Mesenchymal stem cell (in vitro differentiated cells and primary cell): ENCODE results near the gene DPF3.

Experiments used
- DNase-seq: peaks from one replicate; pipeline ENCODE4 v3.0.0-alpha.2; 2013
- H2AFZ ChIP-seq: one replicate; pipeline ENCODE4 v1.6.1; 2013; ENCODE audit warnings: low read depth, mild to moderate bottlenecking, control low read depth, inconsistent platforms, low read length, moderate library complexity
- H2AK5ac ChIP-seq: 2 replicates; pipeline ENCODE4 v1.6.1; 2013; ENCODE audit warnings: low read length, moderate library complexity, mild to moderate bottlenecking, inconsistent platforms; ENCODE audit not compliant: severe bottlenecking
- H2BK120ac ChIP-seq: one replicate; pipeline ENCODE4 v1.6.1; 2013; ENCODE audit warnings: low read depth, mild to moderate bottlenecking, inconsistent platforms, low read length, moderate library complexity
- H2BK12ac ChIP-seq, 2 experiments: one replicate each; pipeline ENCODE4 v1.6.1; 2013; ENCODE audit warnings: inconsistent platforms in 2 of 2, low read length in 2 of 2, mild to moderate bottlenecking in 2 of 2, moderate library complexity in 2 of 2, control low read depth in 1 of 2
- H2BK15ac ChIP-seq: one replicate; pipeline ENCODE4 v1.6.1; 2013; ENCODE audit warnings: mild to moderate bottlenecking, low read depth, inconsistent platforms; ENCODE audit not compliant: poor library complexity, severe bottlenecking
- H2BK5ac ChIP-seq: 2 replicates; pipeline ENCODE4 v1.6.1; 2013; ENCODE audit warnings: low read depth, mild to moderate bottlenecking, low read length, control low read depth, inconsistent platforms; ENCODE audit not compliant: poor library complexity, severe bottlenecking
- H3K14ac ChIP-seq, 2 experiments: one replicate each; pipeline ENCODE4 v1.6.1; 2013; ENCODE audit warnings: inconsistent platforms in 2 of 2, low read length in 2 of 2, control low read depth in 1 of 2, mild to moderate bottlenecking in 1 of 2, moderate library complexity in 1 of 2
- H3K18ac ChIP-seq, 2 experiments: one replicate each; pipeline ENCODE4 v1.6.1; 2013; ENCODE audit warnings: inconsistent platforms in 2 of 2, low read length in 2 of 2, control low read depth in 1 of 2, low read depth in 1 of 2, mild to moderate bottlenecking in 1 of 2
- H3K23ac ChIP-seq, 2 experiments: one replicate each; pipeline ENCODE4 v1.6.1; 2013; ENCODE audit warnings: inconsistent platforms in 2 of 2, low read length in 2 of 2, mild to moderate bottlenecking in 2 of 2, moderate library complexity in 2 of 2, control low read depth in 1 of 2
- H3K27ac ChIP-seq: 2 replicates; pipeline ENCODE4 v1.5.1; 2013; ENCODE audit warnings: mild to moderate bottlenecking, moderate library complexity, low read length, control low read depth, inconsistent platforms; ENCODE audit not compliant: poor library complexity, severe bottlenecking
- H3K27me3 ChIP-seq, 2 experiments: 2 replicates each; pipeline versions ENCODE4 v1.6.1 to v1.7.0; 2013; ENCODE audit warnings: low read length in 2 of 2, mild to moderate bottlenecking in 2 of 2, moderate library complexity in 2 of 2, control low read depth in 1 of 2, inconsistent platforms in 1 of 2; ENCODE audit not compliant: control insufficient read depth in 1 of 2, insufficient read depth in 1 of 2
- H3K36me3 ChIP-seq, 2 experiments: 2 replicates each; pipeline versions ENCODE4 v1.6.1 to v1.7.0; 2013; ENCODE audit warnings: low read length in 2 of 2, control low read depth in 1 of 2, inconsistent platforms in 1 of 2, low read depth in 1 of 2, mild to moderate bottlenecking in 1 of 2; ENCODE audit not compliant: insufficient read depth in 2 of 2, control insufficient read depth in 1 of 2
- H3K4ac ChIP-seq, 2 experiments: one replicate each; pipeline ENCODE4 v1.6.1; 2013; ENCODE audit warnings: inconsistent platforms in 2 of 2, low read length in 2 of 2, mild to moderate bottlenecking in 2 of 2, moderate library complexity in 2 of 2, control low read depth in 1 of 2, low read depth in 1 of 2
- H3K4me1 ChIP-seq: 2 replicates; pipeline ENCODE4 v1.6.1; 2013; ENCODE audit warnings: low read depth, low read length, control low read depth; ENCODE audit not compliant: control insufficient read depth, insufficient read depth
- H3K4me2 ChIP-seq: 2 replicates; pipeline ENCODE4 v1.6.1; 2013; ENCODE audit warnings: low read length, mild to moderate bottlenecking, inconsistent platforms; ENCODE audit not compliant: poor library complexity, severe bottlenecking
- H3K4me3 ChIP-seq, 2 experiments: 2 replicates each; pipeline versions ENCODE4 v1.5.1 to v1.7.0; 2013; ENCODE audit warnings: low read length in 2 of 2, mild to moderate bottlenecking in 2 of 2, control low read depth in 1 of 2, low read depth in 1 of 2; ENCODE audit not compliant: insufficient read depth in 1 of 2
- H3K79me1 ChIP-seq: replicated peaks from 2 replicates; pipeline ENCODE4 v1.6.1; 2013; ENCODE audit warnings: mild to moderate bottlenecking, control low read depth, low read length, inconsistent platforms; ENCODE audit not compliant: poor library complexity, severe bottlenecking
- H3K9ac ChIP-seq: 2 replicates; pipeline ENCODE4 v1.7.0; 2013; ENCODE audit warnings: mild to moderate bottlenecking, low read length, moderate library complexity
- H3K9me3 ChIP-seq: 2 replicates; pipeline ENCODE4 v1.7.0; 2013; ENCODE audit warnings: mild to moderate bottlenecking, low read length; ENCODE audit not compliant: control insufficient read depth
- H4K8ac ChIP-seq: one replicate; pipeline ENCODE4 v1.6.1; 2013; ENCODE audit warnings: inconsistent platforms, mild to moderate bottlenecking, low read length, moderate library complexity
- H4K91ac ChIP-seq: one replicate; pipeline ENCODE4 v1.6.1; 2013; ENCODE audit warnings: mild to moderate bottlenecking, low read length, inconsistent platforms
- WGBS: methylation state at CpG from one replicate; pipeline ENCODE4 v1.1.7; 2013; ENCODE audit warnings: mixed read lengths; 5-methylcytosine and 5-hydroxymethylcytosine counted together

DPF3 gene

DNA sequence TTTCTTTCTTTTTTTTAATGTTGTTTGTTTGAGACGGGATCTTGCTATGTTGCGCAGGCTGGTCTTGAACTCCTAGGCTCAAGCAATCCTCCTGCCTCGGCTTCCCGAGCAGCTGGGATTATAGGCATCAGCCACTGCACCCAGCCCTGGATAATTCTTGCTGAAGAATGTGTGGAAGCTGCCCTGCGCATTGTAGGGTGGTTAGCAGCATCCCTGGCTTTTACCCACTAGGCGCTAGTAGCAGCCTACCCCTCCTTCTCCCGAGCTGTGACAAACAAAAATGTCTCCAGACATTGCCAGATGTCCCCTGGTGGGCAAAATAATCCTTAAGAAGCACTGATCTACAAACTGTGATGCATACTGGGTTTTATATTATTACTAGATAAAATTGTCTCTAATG is 39.0 kb upstream of the DPF3 start:
- no peaks in the 10 kb centered on the region for H3K9me3 ChIP-seq
- no peak overlapping the region for H3K9ac ChIP-seq
- no peak overlapping the region for H3K18ac ChIP-seq
- no peak overlapping the region for H2BK12ac ChIP-seq
- H4K8ac ChIP-seq = no peak overlapping the region
- H2BK5ac ChIP-seq = no peak overlapping the region
- no peaks in the 10 kb centered on the region for H3K27me3 ChIP-seq
- over 99% methylated on average over 6 of the region's 7 CpGs for WGBS
- peaks cover 1 to 20% of the 10 kb centered on the region in 2 experiments for H3K36me3 ChIP-seq
- H4K91ac ChIP-seq = no peak overlapping the region
- no peak overlapping the region for H2BK120ac ChIP-seq
- peaks cover 8% of the 10 kb centered on the region for H3K4me1 ChIP-seq
- H2BK15ac ChIP-seq = no peak overlapping the region
- no peak overlapping the region for H3K4ac ChIP-seq
- H2AK5ac ChIP-seq = no peak overlapping the region
- peaks cover 40% of the 10 kb centered on the region for H3K79me1 ChIP-seq
- DNase-seq = no peak
- no peak overlapping the region for H3K23ac ChIP-seq
- H3K14ac ChIP-seq = no peak overlapping the region
- no peak overlapping the region for H3K27ac ChIP-seq
- no peak overlapping the region for H2AFZ ChIP-seq
- no peak overlapping the region for H3K4me3 ChIP-seq
- no peak overlapping the region for H3K4me2 ChIP-seq

DNA sequence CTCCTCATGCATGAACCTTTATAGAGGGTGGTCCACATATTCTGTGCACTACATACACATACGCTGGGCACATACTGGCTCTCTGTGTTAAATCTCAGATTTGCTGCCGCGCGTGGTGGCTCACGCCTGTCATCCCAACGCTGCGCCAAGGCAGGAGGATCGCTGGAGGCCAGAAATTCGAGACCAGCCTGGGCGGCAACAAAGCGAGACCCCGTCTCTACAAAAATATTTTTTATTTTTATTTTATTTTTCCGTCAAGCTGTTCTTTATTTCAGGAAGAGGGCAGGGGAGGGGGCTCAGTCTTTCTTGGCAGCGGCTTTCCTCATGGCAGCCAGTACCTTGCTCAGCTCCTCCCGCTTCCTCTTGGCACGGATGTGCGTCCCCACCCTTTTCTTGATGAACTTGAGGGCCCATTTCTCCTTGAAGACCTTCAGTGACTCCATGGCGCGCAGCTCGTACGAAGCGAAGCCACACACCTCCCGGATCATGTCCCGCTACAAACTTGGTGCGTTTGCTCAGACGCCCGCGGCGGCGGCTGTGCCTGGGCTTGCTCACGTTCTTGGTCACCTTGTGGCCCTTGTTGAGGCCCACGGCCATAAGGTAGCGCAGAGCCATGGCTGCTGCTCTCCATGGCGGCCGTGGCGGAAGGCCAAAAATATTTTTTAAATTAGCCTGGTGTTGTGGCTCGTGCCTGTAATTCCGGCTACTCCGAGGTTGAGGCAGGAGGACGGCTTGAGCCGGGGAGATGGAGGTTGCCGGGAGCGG is 35.6 kb upstream of the DPF3 start:
- no peak overlapping the region for H3K4me3 ChIP-seq
- H3K4me2 ChIP-seq = no peak overlapping the region
- H3K9ac ChIP-seq = no peak overlapping the region
- H3K9me3 ChIP-seq = no peaks in the 10 kb centered on the region
- H3K36me3 ChIP-seq = peaks cover 0 to 15% of the 10 kb centered on the region in 2 experiments
- H3K27ac ChIP-seq = no peak overlapping the region
- H4K8ac ChIP-seq = no peak overlapping the region
- H3K4me1 ChIP-seq = peaks cover 16% of the 10 kb centered on the region
- 98% methylated on average over 40 of the region's 43 CpGs for WGBS
- no peak overlapping the region for H2AFZ ChIP-seq
- no peak overlapping the region for H3K23ac ChIP-seq
- H3K4ac ChIP-seq = no peak overlapping the region
- DNase-seq = no peak
- H2BK120ac ChIP-seq = no peak overlapping the region
- peaks cover 25% of the 10 kb centered on the region for H3K79me1 ChIP-seq
- no peak overlapping the region for H4K91ac ChIP-seq
- no peak overlapping the region for H2AK5ac ChIP-seq
- H3K27me3 ChIP-seq = no peaks in the 10 kb centered on the region
- H2BK5ac ChIP-seq = no peak overlapping the region
- no peak overlapping the region for H3K18ac ChIP-seq
- H3K14ac ChIP-seq = no peak overlapping the region
- H2BK15ac ChIP-seq = peak overlapping the region; percentile 48
- H2BK12ac ChIP-seq = no peak overlapping the region

DNA sequence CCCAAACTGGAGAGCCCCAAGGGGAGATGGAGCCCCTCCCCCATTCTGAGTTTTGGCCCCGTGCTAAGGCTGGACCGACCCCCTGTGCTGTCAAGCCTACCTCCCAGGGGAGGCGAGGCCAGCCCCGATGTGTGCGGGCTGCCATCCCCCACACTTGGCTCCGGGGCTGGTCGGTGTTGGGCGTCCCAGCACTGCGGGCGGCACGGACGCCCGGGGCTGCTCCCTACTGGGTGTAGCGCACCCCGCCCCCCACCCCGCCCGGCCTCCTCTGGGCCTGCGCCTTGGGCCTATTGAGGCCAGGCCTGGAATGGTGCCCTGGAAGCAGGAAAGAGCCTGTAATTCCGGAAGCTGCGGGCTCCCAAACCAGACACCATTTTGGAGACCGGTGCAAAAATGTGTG is 35.0 kb upstream of the DPF3 start:
- no peak overlapping the region for H4K91ac ChIP-seq
- H3K79me1 ChIP-seq = peaks cover 23% of the 10 kb centered on the region
- H2BK120ac ChIP-seq = no peak overlapping the region
- DNase-seq = no peak
- H3K4ac ChIP-seq = no peak overlapping the region
- no peaks in the 10 kb centered on the region for H3K9me3 ChIP-seq
- no peak overlapping the region for H3K18ac ChIP-seq
- no peak overlapping the region for H2BK5ac ChIP-seq
- H3K23ac ChIP-seq = no peak overlapping the region
- 96% methylated on average over 20 of the region's 21 CpGs for WGBS
- H2BK12ac ChIP-seq = peak overlapping the region in 1 of 2 experiments; percentile 42
- no peak overlapping the region for H3K4me3 ChIP-seq
- no peak overlapping the region for H2AFZ ChIP-seq
- peaks cover 16% of the 10 kb centered on the region for H3K4me1 ChIP-seq
- no peak overlapping the region for H3K14ac ChIP-seq
- no peak overlapping the region for H3K27ac ChIP-seq
- H2BK15ac ChIP-seq = peak overlapping the region; percentile 79
- peaks cover 0 to 15% of the 10 kb centered on the region in 2 experiments for H3K36me3 ChIP-seq
- H2AK5ac ChIP-seq = no peak overlapping the region
- no peak overlapping the region for H3K4me2 ChIP-seq
- no peak overlapping the region for H4K8ac ChIP-seq
- H3K9ac ChIP-seq = no peak overlapping the region
- H3K27me3 ChIP-seq = no peaks in the 10 kb centered on the region

DNA sequence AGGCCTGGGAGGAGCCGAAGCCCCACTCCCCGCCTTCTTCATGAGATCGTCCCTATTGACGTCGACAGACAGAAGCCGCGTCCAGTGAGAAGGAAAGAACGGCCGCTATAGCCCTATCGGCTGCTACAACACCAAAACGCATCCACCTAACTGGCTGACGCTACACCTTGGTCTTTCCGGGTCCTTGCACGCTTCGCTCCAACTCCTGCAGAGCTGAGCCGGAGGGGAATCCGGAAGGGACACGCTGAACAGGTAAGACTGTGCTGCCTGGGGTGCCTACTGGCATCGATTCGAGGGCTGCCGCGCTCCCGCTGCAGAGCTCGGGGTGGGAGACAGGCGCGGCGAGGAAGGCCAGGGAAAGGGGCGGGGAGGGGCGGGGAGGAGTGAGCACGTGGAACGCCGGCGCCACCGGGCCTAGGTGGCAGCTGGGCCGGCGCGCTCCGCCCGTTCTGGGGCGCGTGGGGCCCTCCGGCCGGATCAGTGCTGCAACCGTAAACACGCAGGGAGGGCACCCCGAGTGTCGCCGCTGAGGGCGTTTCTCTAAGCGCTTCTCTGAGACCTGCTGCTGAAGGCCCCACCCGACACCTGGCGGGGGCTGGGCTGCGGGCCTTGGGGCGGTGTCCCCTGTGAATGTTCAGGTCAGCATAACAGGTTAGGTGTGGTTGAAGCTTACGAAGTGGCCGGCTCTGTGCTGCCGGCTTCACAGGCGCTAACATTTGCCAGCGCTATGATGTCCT is 32.6 kb upstream of the DPF3 start, which contains the start of gene DCAF4:
DCAF4 (plus strand) TSS at position 173 of the 737 bp plus-strand sequence. CDS start 11,515 bp downstream, outside the sequence.
- no peaks in the 10 kb centered on the region for H3K27me3 ChIP-seq
- no peaks in the 10 kb centered on the region for H3K9me3 ChIP-seq
- H3K27ac ChIP-seq = peak within 1 kb of the TSS; percentile 84
- peak within 1 kb of the TSS; percentile 33 for H2BK5ac ChIP-seq
- peak within 1 kb of the TSS; percentile 98 for H3K9ac ChIP-seq
- peak within 1 kb of the TSS; percentile 37 for H4K91ac ChIP-seq
- H2AK5ac ChIP-seq = peak within 1 kb of the TSS; percentile 38
- H3K23ac ChIP-seq = peak within 1 kb of the TSS in 1 of 2 experiments; percentile 93
- peak within 1 kb of the TSS; percentile 98 for H2AFZ ChIP-seq
- peak within 1 kb of the TSS; percentile 83 for H3K4me2 ChIP-seq
- H2BK15ac ChIP-seq = peak within 1 kb of the TSS; percentile 54
- DNase-seq = peak; percentile 99
- peak within 1 kb of the TSS; percentile 62 for H4K8ac ChIP-seq
- H2BK12ac ChIP-seq = peak within 1 kb of the TSS in 1 of 2 experiments; percentile 42
- under 1% methylated on average over 59 of the region's 59 CpGs for WGBS
- H3K4me3 ChIP-seq = peak within 1 kb of the TSS; percentile 89 to 99
- H2BK120ac ChIP-seq = peak within 1 kb of the TSS; percentile 9
- H3K79me1 ChIP-seq = peaks cover 19% of the 10 kb centered on the region
- peak within 1 kb of the TSS; percentile 90 to 91 for H3K18ac ChIP-seq
- peak within 1 kb of the TSS; percentile 5 to 93 for H3K4ac ChIP-seq
- peaks cover 16% of the 10 kb centered on the region for H3K4me1 ChIP-seq
- peak within 1 kb of the TSS in 1 of 2 experiments; percentile 95 for H3K14ac ChIP-seq
- peaks cover 0 to 15% of the 10 kb centered on the region in 2 experiments for H3K36me3 ChIP-seq
